ENCODE data around the gene NPHS1. TPM values are rescaled to one million over a fixed set of nuclear protein-coding genes. Genes with fewer than 3 reads are reported as not detected.

Gene NPHS1
- total RNA-seq, 1 donor, result not detected

GRCh38 chr19:35860436-35860817 is 8.1 kb upstream of the NPHS1 start:
- no peak for TF ChIP-seq CTCF (IDR thresholded peaks at IDR 0.05; ENCODE audit: insufficient read depth, low read depth, low read length)
- no peak overlapping the region for H3K4me3 ChIP-seq (ENCODE audit: low read depth, low read length)
- no peak for DNase-seq (ENCODE audit: low read depth)

- no peak for DNase-seq (ENCODE audit: low read depth)
- no peak overlapping the region for H3K4me3 ChIP-seq (ENCODE audit: low read depth, low read length)
These were observed 7.1 kb upstream of the NPHS1 start for GRCh38 chr19:35859414-35859813.

GRCh38 chr19:35858311-35858710 is 6.0 kb upstream of the NPHS1 start:
- DNase-seq (ENCODE audit: low read depth), result no peak
- H3K4me3 ChIP-seq (ENCODE audit: low read depth, low read length), result no peak overlapping the region
- no peak for TF ChIP-seq CTCF (IDR thresholded peaks at IDR 0.05; ENCODE audit: insufficient read depth, low read depth, low read length)

More at GRCh38 chr19:35859414-35859813, 7.1 kb upstream of the NPHS1 start:
- no peak for TF ChIP-seq CTCF (IDR thresholded peaks at IDR 0.05; ENCODE audit: insufficient read depth, low read depth, low read length)

- TF ChIP-seq CTCF (IDR thresholded peaks at IDR 0.05; ENCODE audit: insufficient read depth, low read depth, low read length), result no peak
- H3K4me3 ChIP-seq (ENCODE audit: low read depth, low read length), result peak within 1 kb of the TSS; percentile 56
- DNase-seq (ENCODE audit: low read depth), result no peak
These were observed 4.3 kb upstream of the NPHS1 start, which contains the start of gene KIRREL2 for GRCh38 chr19:35856546-35857149. Gene KIRREL2, plus strand, starts transcription at chr19:35856911. Its CDS starts 209 bp downstream, at chr19:35857120.

GRCh38 chr19:35853038-35853756 is 893 bp upstream of the NPHS1 start:
- no peak for TF ChIP-seq CTCF (IDR thresholded peaks at IDR 0.05; ENCODE audit: insufficient read depth, low read depth, low read length)
- H3K4me3 ChIP-seq (ENCODE audit: low read depth, low read length), result no peak overlapping the region
- DNase-seq (ENCODE audit: low read depth), result no peak

- no peak overlapping the region for H3K4me3 ChIP-seq (ENCODE audit: low read depth, low read length)
- no peak for TF ChIP-seq CTCF (IDR thresholded peaks at IDR 0.05; ENCODE audit: insufficient read depth, low read depth, low read length)
- DNase-seq (ENCODE audit: low read depth), result no peak
These were observed 883 bp downstream of the NPHS1 start for GRCh38 chr19:35851213-35852028.

All from fibroblast of villous mesenchyme (primary cell).